ENCODE results near the gene CASD1.

CASD1 gene

GRCh38 chr7:94588075-94588474, 78.5 kb downstream of the CASD1 start:
- DNase-seq = no peak

GRCh38 chr7:94590526-94591162, 81.0 kb downstream of the CASD1 start:
- no peak for DNase-seq

- no peak for DNase-seq
Measured at GRCh38 chr7:94591176-94591575, 81.6 kb downstream of the CASD1 start.

- DNase-seq = no peak
Measured at GRCh38 chr7:94594882-94595281, 85.3 kb downstream of the CASD1 start.

GRCh38 chr7:94595717-94596116, 86.1 kb downstream of the CASD1 start:
- DNase-seq = no peak

GRCh38 chr7:94600267-94600666, 90.7 kb downstream of the CASD1 start:
- no peak for DNase-seq

GRCh38 chr7:94602181-94602580, 92.6 kb downstream of the CASD1 start:
- DNase-seq = no peak

- no peak for DNase-seq
Measured at GRCh38 chr7:94605031-94605430, 95.4 kb downstream of the CASD1 start.
